IMR-90 (cell line): ENCODE results near the gene LRRC72. TPM values are rescaled to one million over a fixed set of nuclear protein-coding genes. Genes with fewer than 3 reads are reported as not detected.

ENCODE experiments used
- ATAC-seq: fragments of 200-7000 bp; cut with Tn5 transposase; 2 replicates; pipeline ENCODE4 v1.9.1; 2020; ENCODE audit warnings: low read depth, mild to moderate bottlenecking, moderate library complexity
- BruUV-seq: library from RNA; stranded (reverse); fragments of 400-500 nt; replicated peaks from 2 replicates; lab custom pipeline; 2021; lab: Mats Ljungman, UMichigan
- CTCF ChIA-PET: fragments of 300-600 bp; formaldehyde crosslinking; extraction: SDS; loops from one replicate; lab custom pipeline; 2021; ENCODE audit warnings: antibody characterized with exemption; lab: Yijun Ruan, JAX
- POLR2A ChIA-PET: fragments of 300-600 bp; sonication (Branson Sonifier 250); formaldehyde crosslinking; loops from one replicate; lab custom pipeline; 2022; ENCODE audit warnings: antibody characterized with exemption; ENCODE audit not compliant: unreplicated experiment; lab: Charles Lee
- DNase-seq: peaks from one replicate; pipeline ENCODE4 v3.0.0; 2013
- H2AFZ ChIP-seq: replicated peaks from 2 replicates; pipeline ENCODE3; 2013; ENCODE audit warnings: low read length, mild to moderate bottlenecking; ENCODE audit not compliant: poor library complexity
- H2AK5ac ChIP-seq: 2 replicates; pipeline ENCODE4 v1.6.1; 2013; ENCODE audit warnings: low read depth, low read length, inconsistent platforms
- H2AK9ac ChIP-seq: replicated peaks from 2 replicates; pipeline ENCODE3; 2013; ENCODE audit warnings: mild to moderate bottlenecking, low read depth, low read length, moderate library complexity; ENCODE audit not compliant: poor library complexity
- H2BK120ac ChIP-seq: 2 replicates; pipeline ENCODE4 v1.6.1; 2013; ENCODE audit warnings: low read depth, low read length, inconsistent platforms
- H2BK15ac ChIP-seq: 3 replicates; pipeline ENCODE4 v1.6.1; 2013; ENCODE audit warnings: low read depth, low read length, inconsistent platforms
- H2BK20ac ChIP-seq: 2 replicates; pipeline ENCODE4 v1.6.1; 2013; ENCODE audit warnings: low read depth, mild to moderate bottlenecking, inconsistent platforms, low read length, moderate library complexity
- H2BK5ac ChIP-seq: 2 replicates; pipeline ENCODE4 v1.6.1; 2013; ENCODE audit warnings: mild to moderate bottlenecking, low read depth, low read length, inconsistent platforms; ENCODE audit not compliant: poor library complexity, severe bottlenecking
- H3K14ac ChIP-seq: replicated peaks from 2 replicates; pipeline ENCODE4 v1.6.1; 2013; ENCODE audit warnings: low read depth, low read length, inconsistent platforms
- H3K18ac ChIP-seq: 2 replicates; pipeline ENCODE4 v1.6.1; 2013; ENCODE audit warnings: low read depth, low read length, control low read depth
- H3K23ac ChIP-seq: 2 replicates; pipeline ENCODE4 v1.6.1; 2013; ENCODE audit warnings: low read depth, low read length, inconsistent platforms
- H3K27ac ChIP-seq: 2 replicates; pipeline ENCODE4 v1.5.1; 2013; ENCODE audit warnings: mild to moderate bottlenecking, control low read depth, low read length; ENCODE audit not compliant: insufficient read depth
- H3K27me3 ChIP-seq: 2 replicates; pipeline ENCODE4 v1.6.1; 2013; ENCODE audit warnings: low read length; ENCODE audit not compliant: control insufficient read depth, insufficient read depth
- H3K36me3 ChIP-seq: 2 replicates; pipeline ENCODE4 v1.6.1; 2013; ENCODE audit warnings: low read length, mixed read lengths; ENCODE audit not compliant: control insufficient read depth, insufficient read depth
- H3K4ac ChIP-seq: 2 replicates; pipeline ENCODE4 v1.6.1; 2013; ENCODE audit warnings: low read depth, low read length, inconsistent platforms
- H3K4me1 ChIP-seq: 2 replicates; pipeline ENCODE4 v1.6.1; 2013; ENCODE audit warnings: low read length, mixed read lengths; ENCODE audit not compliant: control insufficient read depth, insufficient read depth
- H3K4me2 ChIP-seq: 2 replicates; pipeline ENCODE4 v1.6.1; 2013; ENCODE audit warnings: low read depth, mild to moderate bottlenecking, control low read depth, low read length, moderate library complexity
- H3K4me3 ChIP-seq: 2 replicates; pipeline ENCODE4 v1.5.1; 2013; ENCODE audit warnings: low read depth, mild to moderate bottlenecking, control low read depth, low read length, moderate library complexity; ENCODE audit not compliant: insufficient read depth
- H3K56ac ChIP-seq: 2 replicates; pipeline ENCODE4 v1.6.1; 2013; ENCODE audit warnings: low read length, inconsistent platforms; ENCODE audit not compliant: insufficient read depth; ENCODE audit errors: extremely low read depth
- H3K79me1 ChIP-seq, 2 experiments: 2 replicates each; pipeline ENCODE4 v1.6.1; 2013; ENCODE audit warnings: low read length in 2 of 2, inconsistent platforms in 1 of 2, low read depth in 1 of 2
- H3K9ac ChIP-seq: 2 replicates; pipeline ENCODE4 v1.6.1; 2013; ENCODE audit warnings: low read depth, low read length, control low read depth
- H3K9me1 ChIP-seq: 2 replicates; pipeline ENCODE4 v1.6.1; 2013; ENCODE audit warnings: low read length, inconsistent platforms; ENCODE audit not compliant: insufficient read depth
- H3K9me3 ChIP-seq: 2 replicates; pipeline ENCODE4 v1.6.1; 2013; ENCODE audit warnings: low read length; ENCODE audit not compliant: control insufficient read depth, insufficient read depth
- H4K20me1 ChIP-seq: 2 replicates; pipeline ENCODE4 v1.6.1; 2013; ENCODE audit warnings: low read length, inconsistent platforms; ENCODE audit not compliant: insufficient read depth
- H4K5ac ChIP-seq: 2 replicates; pipeline ENCODE4 v1.6.1; 2013; ENCODE audit warnings: mild to moderate bottlenecking, low read depth, low read length, control low read depth
- H4K8ac ChIP-seq, 2 experiments: 2 replicates each; pipeline ENCODE4 v1.6.1; 2013; ENCODE audit warnings: low read depth in 2 of 2, low read length in 2 of 2, control low read depth in 1 of 2, inconsistent platforms in 1 of 2
- H4K91ac ChIP-seq: 2 replicates; pipeline ENCODE4 v1.6.1; 2013; ENCODE audit warnings: low read depth, low read length, inconsistent platforms; ENCODE audit not compliant: insufficient read depth
- BHLHE40 ChIP-seq: fragments of 150-350 bp; IDR thresholded peaks from 2 replicates; pipeline ENCODE4 v1.6.1; 2016; ENCODE audit warnings: mild to moderate bottlenecking, low read depth, low read length
- CEBPB ChIP-seq: IDR thresholded peaks from 2 replicates; pipeline ENCODE4 v1.6.1; 2012; ENCODE audit warnings: low read depth, low read length, improper control_type of control experiment
- FOS ChIP-seq: fragments of 150-350 bp; IDR thresholded peaks from 2 replicates; pipeline ENCODE4 v1.6.1; 2016; ENCODE audit warnings: low read depth, low read length
- MAFK ChIP-seq: IDR thresholded peaks from 2 replicates; pipeline ENCODE4 v1.6.1; 2012; ENCODE audit warnings: low read depth, low read length, improper control_type of control experiment
- MAZ ChIP-seq: IDR thresholded peaks from 2 replicates; pipeline ENCODE4 v1.6.1; 2012; ENCODE audit warnings: low read depth, mild to moderate bottlenecking, low read length, improper control_type of control experiment, moderate library complexity, borderline replicate concordance
- NFE2L2 ChIP-seq: fragments of 150-350 bp; IDR thresholded peaks from 2 replicates; pipeline ENCODE4 v1.6.1; 2016; ENCODE audit warnings: low read depth, mild to moderate bottlenecking, low read length
- POLR2A ChIP-seq: IDR thresholded peaks from 2 replicates; pipeline ENCODE4 v1.6.1; 2012; ENCODE audit warnings: mild to moderate bottlenecking, low read depth, low read length
- RAD21 ChIP-seq: IDR thresholded peaks from 2 replicates; pipeline ENCODE4 v1.6.1; 2012; ENCODE audit warnings: low read length, improper control_type of control experiment
- RCOR1 ChIP-seq: IDR thresholded peaks from 2 replicates; pipeline ENCODE4 v1.6.1; 2012; ENCODE audit warnings: mild to moderate bottlenecking, low read length, improper control_type of control experiment; ENCODE audit not compliant: insufficient replicate concordance
- RFX5 ChIP-seq: IDR thresholded peaks from 2 replicates; pipeline ENCODE4 v1.8.0; 2012; ENCODE audit warnings: low read depth, mild to moderate bottlenecking, low read length, moderate library complexity
- SMC3 ChIP-seq: fragments of 150-350 bp; IDR thresholded peaks from 2 replicates; pipeline ENCODE4 v1.6.1; 2016; ENCODE audit warnings: low read depth, mild to moderate bottlenecking, antibody characterized with exemption, low read length, moderate library complexity
- WGBS, 2 experiments: methylation state at CpG; one replicate each; pipeline versions ENCODE4 v1.1.5 to v1.1.7; 2013; ENCODE audit warnings: missing lambda C conversion rate in 2 of 2; ENCODE audit not compliant: insufficient read length in 1 of 2; ENCODE audit errors: extremely low coverage in 2 of 2; 5-methylcytosine and 5-hydroxymethylcytosine counted together
- dilution Hi-C: fragments of 300-500 bp; cut with HindIII; formaldehyde crosslinking; loops from one replicate; pipeline ENCODE4 v1.14.3; 2018; ENCODE audit warnings: low sequenced_read_pairs; ENCODE audit not compliant: unreplicated experiment
- in situ Hi-C: fragments of 300-500 bp; cut with MboI; formaldehyde crosslinking; loops from 3 replicates; pipeline ENCODE4 v1.14.3; 2019; ENCODE audit warnings: low sequenced_read_pairs, inconsistent platforms, mixed read lengths
- intact Hi-C: fragments of 100-400 bp; cut with micrococcal nuclease; formaldehyde crosslinking; loops from 2 replicates; pipeline ENCODE4 v1.10.0; 2022
- polyA plus RNA-seq, 3 experiments: library from polyadenylated mRNA; depleted of rRNA; stranded (reverse); fragments of >200 nt; gene quantifications; 2 replicates each; pipeline ENCODE4 v1.2.3, GENCODE V29; 2012; ENCODE audit warnings: low replicate concordance in 1 of 3
- total RNA-seq: library from RNA; depleted of rRNA; stranded (reverse); fragments of >200 nt; gene quantifications from 2 replicates; pipeline ENCODE4 v1.2.3, GENCODE V29; 2012
- TF ChIP-seq, protein P1 (sequence below): fragments of 150-350 bp; IDR thresholded peaks from 2 replicates; pipeline ENCODE4 v1.6.1; 2016; ENCODE audit warnings: low read depth, mild to moderate bottlenecking, low read length, moderate library complexity, borderline replicate concordance

LRRC72 gene
- total and polyA plus RNA-seq, 2 of the 4 experiments (the other 2 are of a cell fraction), result not detected

DNA sequence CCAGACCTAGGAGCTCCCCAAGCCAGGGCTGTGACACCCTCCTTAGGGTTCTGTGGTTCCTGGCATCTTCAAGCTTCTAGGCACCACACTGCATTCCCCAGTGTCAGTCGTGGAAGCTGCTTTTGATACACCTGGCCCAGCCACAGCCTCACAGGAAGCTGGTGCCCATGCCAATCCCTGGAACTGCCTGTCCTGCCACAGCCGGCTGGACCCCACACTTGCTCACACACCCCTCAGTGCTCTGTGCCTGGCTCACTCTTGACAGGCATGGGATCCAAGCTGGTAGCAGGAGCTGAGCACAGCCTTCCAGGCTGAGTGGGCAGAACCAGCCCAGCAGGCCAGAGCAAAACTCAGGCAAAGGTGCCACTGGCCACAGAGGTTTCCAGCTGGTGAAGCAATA, 21.8 kb downstream of the LRRC72 start:
- no peak overlapping the region for H2BK5ac ChIP-seq
- ChIA-PET CTCF (interaction anchor here (0.6 kb wide), 1 partner anchor 124 kb away, joined by 3 read pairs; no protein-coding TSS in a partner anchor), POLR2A (no interaction called here)
- no peaks in the 10 kb centered on the region for H4K20me1 ChIP-seq
- no peak for DNase-seq
- no peak overlapping the region for H2BK20ac ChIP-seq
- H3K27me3 ChIP-seq, result peaks cover 2% of the 10 kb centered on the region
- no peak overlapping the region for H2AK9ac ChIP-seq
- H3K4me1 ChIP-seq, result no peaks in the 10 kb centered on the region
- H3K23ac ChIP-seq, result no peak overlapping the region
- H3K36me3 ChIP-seq, result no peaks in the 10 kb centered on the region
- WGBS, 2 experiments, result 100% methylated on average over 1 of the region's 2 CpGs; no CpG with 5 or more reads in 1 of the 2 experiments
- H3K56ac ChIP-seq, result no peak overlapping the region
- H3K9ac ChIP-seq, result no peak overlapping the region
- no peak overlapping the region for H4K5ac ChIP-seq
- H4K8ac ChIP-seq, result no peak overlapping the region
- no peak overlapping the region for H2AFZ ChIP-seq
- H2BK15ac ChIP-seq, result no peak overlapping the region
- BruUV-seq, result no TSS peak
- intact Hi-C loops, result no loop called here
- ATAC-seq, result no peak
- no peak overlapping the region for H2AK5ac ChIP-seq
- no peak overlapping the region for H3K14ac ChIP-seq
- no peak overlapping the region for H3K27ac ChIP-seq
- dilution Hi-C loops, result no loop called here
- H3K9me1 ChIP-seq, result no peaks in the 10 kb centered on the region
- no peaks in the 10 kb centered on the region for H3K9me3 ChIP-seq
- no peak overlapping the region for H3K18ac ChIP-seq
- no peak overlapping the region for H3K4me3 ChIP-seq
- no peak overlapping the region for H4K91ac ChIP-seq
- H3K4ac ChIP-seq, result no peak overlapping the region
- no peak for TF ChIP-seq CEBPB
- TF ChIP-seq MAZ, result no peak
- no peak for TF ChIP-seq BHLHE40
- TF ChIP-seq SMC3, result no peak
- no peak for TF ChIP-seq FOS
- TF ChIP-seq RAD21, result no peak
- no peak for TF ChIP-seq NFE2L2
- TF ChIP-seq POLR2A, result no peak
- TF ChIP-seq MAFK, result no peak
- TF ChIP-seq, protein P1, sequence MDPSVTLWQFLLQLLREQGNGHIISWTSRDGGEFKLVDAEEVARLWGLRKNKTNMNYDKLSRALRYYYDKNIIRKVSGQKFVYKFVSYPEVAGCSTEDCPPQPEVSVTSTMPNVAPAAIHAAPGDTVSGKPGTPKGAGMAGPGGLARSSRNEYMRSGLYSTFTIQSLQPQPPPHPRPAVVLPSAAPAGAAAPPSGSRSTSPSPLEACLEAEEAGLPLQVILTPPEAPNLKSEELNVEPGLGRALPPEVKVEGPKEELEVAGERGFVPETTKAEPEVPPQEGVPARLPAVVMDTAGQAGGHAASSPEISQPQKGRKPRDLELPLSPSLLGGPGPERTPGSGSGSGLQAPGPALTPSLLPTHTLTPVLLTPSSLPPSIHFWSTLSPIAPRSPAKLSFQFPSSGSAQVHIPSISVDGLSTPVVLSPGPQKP, result no peak
- no peak for TF ChIP-seq RFX5
- TF ChIP-seq RCOR1, result no peak
- no peak overlapping the region for H3K4me2 ChIP-seq
- H2BK120ac ChIP-seq, result no peak overlapping the region
- H3K79me1 ChIP-seq, result no peaks in the 10 kb centered on the region
- in situ Hi-C loops, result no loop called here
